Mesendoderm (in vitro differentiated cells): ENCODE measurements around the gene BCL6.
"Not testable (repeated sequence)": the region's sequence is repeated elsewhere in the genome, so short reads cannot be mapped to it uniquely, and the experiment has no call there.

Experiments used
- DNase-seq: peaks from one replicate; pipeline ENCODE4 v3.0.0; 2013
- H2AK5ac ChIP-seq: 2 replicates; pipeline ENCODE4 v1.6.1; 2013; ENCODE audit warnings: low read length, inconsistent platforms
- H2BK120ac ChIP-seq: 2 replicates; pipeline ENCODE4 v1.6.1; 2013; ENCODE audit warnings: low read depth, mild to moderate bottlenecking, low read length, moderate library complexity, mixed read lengths
- H2BK15ac ChIP-seq: replicated peaks from 2 replicates; pipeline ENCODE4 v1.6.1; 2013; ENCODE audit warnings: low read depth, mild to moderate bottlenecking, moderate library complexity
- H2BK5ac ChIP-seq: 2 replicates; pipeline ENCODE4 v1.6.1; 2013; ENCODE audit warnings: low read length, inconsistent platforms
- H3K18ac ChIP-seq: 2 replicates; pipeline ENCODE4 v1.6.1; 2013; ENCODE audit warnings: mild to moderate bottlenecking, low read length, mixed read lengths
- H3K23ac ChIP-seq: one replicate; pipeline ENCODE4 v1.6.1; 2013; ENCODE audit warnings: low read length
- H3K27ac ChIP-seq: 2 replicates; pipeline ENCODE4 v1.5.1; 2013; ENCODE audit warnings: low read depth, mild to moderate bottlenecking, inconsistent platforms, low read length, moderate library complexity
- H3K27me3 ChIP-seq: 2 replicates; pipeline ENCODE4 v1.6.1; 2013; ENCODE audit warnings: low read length, control low read depth, mild to moderate bottlenecking, inconsistent platforms; ENCODE audit not compliant: insufficient read depth, poor library complexity
- H3K36me3 ChIP-seq: 2 replicates; pipeline ENCODE4 v1.6.1; 2013; ENCODE audit warnings: low read length, inconsistent platforms; ENCODE audit not compliant: control insufficient read depth, insufficient read depth
- H3K4ac ChIP-seq: one replicate; pipeline ENCODE4 v1.6.1; 2013; ENCODE audit warnings: low read depth, mild to moderate bottlenecking, low read length, moderate library complexity
- H3K4me1 ChIP-seq: 2 replicates; pipeline ENCODE4 v1.6.1; 2013; ENCODE audit warnings: low read depth, low read length, inconsistent platforms; ENCODE audit not compliant: control insufficient read depth
- H3K4me2 ChIP-seq: 2 replicates; pipeline ENCODE4 v1.6.1; 2013; ENCODE audit warnings: low read length
- H3K4me3 ChIP-seq: 2 replicates; pipeline ENCODE4 v1.5.1; 2013; ENCODE audit warnings: mild to moderate bottlenecking, low read length
- H3K56ac ChIP-seq: one replicate; pipeline ENCODE4 v1.6.1; 2013; ENCODE audit warnings: low read length
- H3K79me1 ChIP-seq: 2 replicates; pipeline ENCODE4 v1.6.1; 2013; ENCODE audit warnings: low read length, inconsistent platforms
- H3K79me2 ChIP-seq: 2 replicates; pipeline ENCODE4 v1.6.1; 2013; ENCODE audit warnings: mild to moderate bottlenecking, low read length; ENCODE audit not compliant: control insufficient read depth, insufficient read depth
- H3K9ac ChIP-seq: 2 replicates; pipeline ENCODE4 v1.6.1; 2013; ENCODE audit warnings: low read length, inconsistent platforms
- H4K5ac ChIP-seq: one replicate; pipeline ENCODE4 v1.6.1; 2013; ENCODE audit warnings: low read length
- H4K8ac ChIP-seq: one replicate; pipeline ENCODE4 v1.6.1; 2013; ENCODE audit warnings: low read depth, mild to moderate bottlenecking, control low read depth, low read length, moderate library complexity
- WGBS: extraction: QIAGEN DNeasy Blood & Tissue Kit; methylation state at CpG from one replicate; pipeline ENCODE4 v1.1.7; 2013; ENCODE audit warnings: low lambda C conversion rate, missing lambda C conversion rate; ENCODE audit not compliant: insufficient coverage; ENCODE audit errors: extremely low coverage; 5-methylcytosine and 5-hydroxymethylcytosine counted together

Gene BCL6

DNA sequence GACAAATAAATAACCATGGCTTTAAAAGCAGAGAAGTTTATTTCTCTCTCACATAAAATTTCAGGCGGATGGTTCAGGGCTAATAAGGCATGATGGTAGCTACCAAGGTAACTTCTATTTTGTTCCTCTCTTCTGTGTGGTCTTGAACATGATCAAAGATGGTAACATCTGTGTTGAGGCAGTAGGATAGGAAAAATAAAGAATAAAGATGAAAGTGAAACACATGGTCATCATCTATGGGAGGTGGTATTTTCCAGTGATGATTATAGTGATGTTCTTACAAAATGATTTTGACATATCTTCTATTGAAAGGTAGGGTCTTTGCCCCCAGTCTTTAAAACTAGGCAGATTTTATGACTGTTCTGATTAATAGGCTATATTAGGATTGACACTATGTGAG, 60.8 kb downstream of the BCL6 start:
- H2BK15ac ChIP-seq, result no peak overlapping the region
- DNase-seq, result no peak
- no peaks in the 10 kb centered on the region for H3K79me2 ChIP-seq
- H3K79me1 ChIP-seq, result no peaks in the 10 kb centered on the region
- H3K4me3 ChIP-seq, result no peak overlapping the region
- H3K4me2 ChIP-seq, result no peak overlapping the region
- no peak overlapping the region for H3K4ac ChIP-seq
- no peak overlapping the region for H2BK5ac ChIP-seq
- H4K8ac ChIP-seq, result no peak overlapping the region
- H3K18ac ChIP-seq, result no peak overlapping the region
- H3K36me3 ChIP-seq, result no peaks in the 10 kb centered on the region
- no peak overlapping the region for H2BK120ac ChIP-seq
- no peaks in the 10 kb centered on the region for H3K4me1 ChIP-seq
- H3K23ac ChIP-seq, result no peak overlapping the region
- H3K9ac ChIP-seq, result no peak overlapping the region
- no peaks in the 10 kb centered on the region for H3K27me3 ChIP-seq
- H4K5ac ChIP-seq, result no peak overlapping the region
- no peak overlapping the region for H2AK5ac ChIP-seq
- no peak overlapping the region for H3K27ac ChIP-seq
- no peak overlapping the region for H3K56ac ChIP-seq
- WGBS, result no CpG with 5 or more reads among the region's 1 CpG

DNA sequence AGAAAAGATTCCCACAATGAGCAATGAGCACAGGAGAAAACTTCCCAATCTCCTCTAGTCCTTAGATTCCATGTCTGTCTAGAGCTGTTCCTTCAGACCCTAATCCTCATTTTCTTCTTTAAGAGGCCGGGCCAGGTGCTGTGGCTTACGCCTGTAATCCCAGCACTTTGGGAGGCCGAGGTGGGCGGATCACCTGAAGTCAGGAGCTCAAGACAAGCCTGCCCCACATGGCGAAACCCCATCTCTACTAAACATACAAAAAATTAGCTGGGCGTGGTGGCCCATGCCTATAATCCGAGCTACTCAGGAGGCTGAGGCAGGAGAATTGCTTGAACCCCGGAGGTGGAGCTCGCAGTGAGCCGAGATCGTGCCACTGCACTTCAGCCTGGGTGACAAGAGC, 63.5 kb downstream of the BCL6 start:
- H3K79me2 ChIP-seq, H3K36me3 ChIP-seq, H3K23ac ChIP-seq, H3K27me3 ChIP-seq, H3K4ac ChIP-seq, H3K4me3 ChIP-seq, H3K27ac ChIP-seq, H3K9ac ChIP-seq, H2BK120ac ChIP-seq, H3K4me1 ChIP-seq, H3K18ac ChIP-seq, H4K8ac ChIP-seq, H4K5ac ChIP-seq, H2BK15ac ChIP-seq, H3K56ac ChIP-seq, H3K79me1 ChIP-seq, DNase-seq, H2BK5ac ChIP-seq, H3K4me2 ChIP-seq, H2AK5ac ChIP-seq: not testable (repeated sequence)
- no CpG with 5 or more reads among the region's 11 CpGs for WGBS

DNA sequence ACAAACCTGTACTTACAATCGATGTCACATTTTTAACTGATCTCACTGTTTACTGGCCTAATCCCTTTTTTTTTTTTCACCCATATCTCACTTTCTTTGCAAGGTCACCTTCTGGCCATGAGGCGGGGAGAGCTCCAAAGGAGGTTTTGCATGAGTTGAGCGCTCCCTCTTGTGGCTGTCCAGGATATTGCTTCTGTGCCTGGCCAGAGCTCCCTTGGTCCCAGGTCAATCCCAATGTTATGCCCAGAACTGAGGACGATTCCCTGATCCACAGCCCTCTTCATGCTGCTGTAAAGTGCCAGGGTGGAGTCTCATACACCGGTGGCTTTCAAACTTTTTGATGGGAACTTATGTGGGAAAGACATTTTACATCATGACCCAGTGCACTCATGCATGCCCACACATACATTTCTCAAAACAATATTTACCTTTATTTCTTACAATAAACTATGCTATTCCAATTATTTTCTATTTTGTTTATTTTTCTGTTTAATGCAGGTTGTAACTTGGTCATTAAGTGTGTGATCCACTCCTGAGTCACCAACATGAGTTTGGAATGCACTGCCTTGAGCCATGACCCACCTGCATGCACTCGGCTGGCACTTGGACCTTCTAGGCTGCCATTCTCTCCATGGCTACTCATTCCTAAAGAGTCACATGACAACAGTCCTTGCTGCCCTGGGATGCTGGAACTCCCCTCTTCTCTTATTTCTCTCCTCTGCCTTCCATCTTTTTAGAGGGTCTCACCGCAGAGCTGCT, 65.5 kb downstream of the BCL6 start:
- no peak overlapping the region for H2AK5ac ChIP-seq
- H2BK5ac ChIP-seq, result no peak overlapping the region
- H4K8ac ChIP-seq, result no peak overlapping the region
- WGBS, result no CpG with 5 or more reads among the region's 7 CpGs
- no peak overlapping the region for H2BK120ac ChIP-seq
- H2BK15ac ChIP-seq, result no peak overlapping the region
- H4K5ac ChIP-seq, result no peak overlapping the region
- no peak overlapping the region for H3K4me3 ChIP-seq
- no peak overlapping the region for H3K56ac ChIP-seq
- no peaks in the 10 kb centered on the region for H3K36me3 ChIP-seq
- H3K9ac ChIP-seq, result no peak overlapping the region
- H3K18ac ChIP-seq, result no peak overlapping the region
- no peaks in the 10 kb centered on the region for H3K4me1 ChIP-seq
- H3K79me1 ChIP-seq, result no peaks in the 10 kb centered on the region
- no peaks in the 10 kb centered on the region for H3K79me2 ChIP-seq
- no peak overlapping the region for H3K4me2 ChIP-seq
- no peak overlapping the region for H3K23ac ChIP-seq
- peak; percentile 92 for DNase-seq
- no peak overlapping the region for H3K4ac ChIP-seq
- H3K27ac ChIP-seq, result no peak overlapping the region
- H3K27me3 ChIP-seq, result no peaks in the 10 kb centered on the region

GRCh38 chr3:187678726-187679268, 66.5 kb downstream of the BCL6 start:
- H3K4me3 ChIP-seq, result no peak overlapping the region
- no peak overlapping the region for H2BK5ac ChIP-seq
- H2BK120ac ChIP-seq, result peak overlapping the region; percentile 55
- H3K4me1 ChIP-seq, result no peaks in the 10 kb centered on the region
- peak; percentile 86 for DNase-seq
- no peak overlapping the region for H2AK5ac ChIP-seq
- no peak overlapping the region for H4K8ac ChIP-seq
- no peak overlapping the region for H3K9ac ChIP-seq
- H3K27ac ChIP-seq, result no peak overlapping the region
- H3K27me3 ChIP-seq, result no peaks in the 10 kb centered on the region
- H3K36me3 ChIP-seq, result no peaks in the 10 kb centered on the region
- WGBS, result no CpG with 5 or more reads among the region's 5 CpGs
- peak overlapping the region; percentile 20 for H3K56ac ChIP-seq
- H3K79me2 ChIP-seq, result no peaks in the 10 kb centered on the region
- H3K79me1 ChIP-seq, result no peaks in the 10 kb centered on the region
- no peak overlapping the region for H3K4ac ChIP-seq
- peak overlapping the region; percentile 72 for H3K18ac ChIP-seq
- no peak overlapping the region for H3K4me2 ChIP-seq
- peak overlapping the region; percentile 35 for H4K5ac ChIP-seq
- H3K23ac ChIP-seq, result no peak overlapping the region
- no peak overlapping the region for H2BK15ac ChIP-seq

DNA sequence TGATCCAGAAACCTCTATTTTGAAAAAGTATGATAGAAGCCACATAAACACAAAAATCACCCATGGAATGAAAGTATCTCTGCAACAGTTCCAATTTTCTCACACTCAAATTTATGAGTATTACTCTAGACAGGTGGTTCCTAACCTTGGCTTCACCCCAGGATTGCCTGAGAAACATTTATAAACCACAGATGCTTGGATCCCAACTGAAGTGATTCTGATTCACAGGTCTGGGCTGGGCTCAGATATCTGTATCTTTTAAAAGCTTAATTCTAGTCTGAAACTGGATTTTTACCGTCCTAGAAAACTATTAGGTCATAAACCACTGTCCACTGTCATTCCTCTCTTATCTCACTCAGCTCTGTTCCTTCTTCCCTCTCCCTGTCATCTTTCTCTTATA, 67.7 kb downstream of the BCL6 start:
- WGBS, result no CpG with 5 or more reads among the region's 1 CpG
- Histone ChIP-seq H4K5ac (no peak overlapping the region), H3K27ac (no peak overlapping the region), H3K36me3 (no peaks in the 10 kb centered on the region), H3K27me3 (no peaks in the 10 kb centered on the region), H3K79me2 (no peaks in the 10 kb centered on the region), H2BK15ac (no peak overlapping the region), H3K18ac (no peak overlapping the region), H2BK120ac (no peak overlapping the region), H3K23ac (no peak overlapping the region), H2BK5ac (no peak overlapping the region), H3K4ac (no peak overlapping the region), H3K79me1 (no peaks in the 10 kb centered on the region), H3K4me1 (no peaks in the 10 kb centered on the region), H3K9ac (no peak overlapping the region), H3K56ac (no peak overlapping the region), H3K4me3 (no peak overlapping the region), H4K8ac (no peak overlapping the region), H2AK5ac (no peak overlapping the region), H3K4me2 (no peak overlapping the region)
- no peak for DNase-seq

DNA sequence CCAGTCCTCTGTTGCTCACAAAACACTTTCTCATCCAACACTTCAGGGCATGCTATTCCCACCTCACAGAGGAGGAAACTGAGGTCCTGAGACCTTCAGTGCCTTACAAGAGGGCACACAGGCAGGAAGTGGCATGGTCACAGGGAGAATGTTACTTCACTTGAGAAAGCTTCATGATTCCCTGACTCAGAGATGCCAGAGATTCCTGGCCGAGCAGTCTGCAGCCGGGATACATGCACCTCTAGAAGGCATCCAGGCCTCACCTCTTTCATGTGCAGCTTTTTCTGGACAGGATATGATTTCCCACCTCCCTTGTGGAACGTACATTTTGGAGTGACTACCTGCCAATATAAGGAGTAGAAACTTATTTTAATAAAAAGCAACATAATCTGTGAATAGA, 72.3 kb downstream of the BCL6 start:
- WGBS, result no CpG with 5 or more reads among the region's 3 CpGs

More for the DNA sequence above, 72.3 kb downstream of the BCL6 start:
- Histone ChIP-seq H3K36me3 (no peaks in the 10 kb centered on the region), H2AK5ac (no peak overlapping the region), H3K18ac (no peak overlapping the region), H3K4me1 (no peaks in the 10 kb centered on the region), H3K27me3 (peaks cover 5% of the 10 kb centered on the region), H3K23ac (no peak overlapping the region), H2BK120ac (no peak overlapping the region), H2BK15ac (no peak overlapping the region), H3K56ac (no peak overlapping the region), H3K79me2 (no peaks in the 10 kb centered on the region), H2BK5ac (no peak overlapping the region), H3K4me3 (no peak overlapping the region), H3K4ac (no peak overlapping the region), H3K9ac (no peak overlapping the region), H3K27ac (no peak overlapping the region), H4K5ac (no peak overlapping the region), H3K4me2 (no peak overlapping the region), H4K8ac (no peak overlapping the region), H3K79me1 (no peaks in the 10 kb centered on the region)
- peak; percentile 59 for DNase-seq
